Forelimb muscle (tissue), 1 donor: ENCODE results near the gene APPL1. TPM values are rescaled to one million over a fixed set of nuclear protein-coding genes. Genes with fewer than 3 reads are reported as not detected.
"Not testable (repeated sequence)": the region's sequence is repeated elsewhere in the genome, so short reads cannot be mapped to it uniquely, and the experiment has no call there.

ENCODE experiments used
- DNase-seq: peaks from one replicate; pipeline ENCODE4 v3.0.0-alpha.2; 2013; ENCODE audit warnings: low read depth
- polyA plus RNA-seq: library from polyadenylated mRNA; unstranded; fragments of 120-200 nt; gene quantifications from one replicate; pipeline ENCODE4 v1.2.1, GENCODE V29; 2013; ENCODE audit not compliant: insufficient read length

The APPL1 gene
- polyA plus RNA-seq, 1 donor = 36.2 TPM

DNA sequence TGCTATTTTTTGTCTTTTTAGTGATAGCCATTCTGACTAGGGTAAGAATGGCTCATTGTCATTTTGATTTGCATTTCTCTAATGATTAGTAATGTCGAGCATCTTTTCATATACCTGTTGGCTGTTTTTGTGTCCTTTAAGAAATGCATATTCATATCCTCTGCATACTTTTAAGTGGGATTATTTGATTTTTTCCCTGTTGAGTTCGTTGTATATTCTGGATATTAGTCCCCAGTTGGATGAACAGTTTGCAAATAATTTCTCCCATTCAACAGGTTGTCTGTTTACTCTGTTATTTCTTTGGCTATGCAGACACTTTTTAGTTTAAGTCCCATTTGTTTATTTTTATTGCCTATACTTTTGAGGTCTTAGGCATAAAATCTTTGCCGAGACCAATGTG lies 34.4 kb downstream of the APPL1 start:
- no peak for DNase-seq

DNA sequence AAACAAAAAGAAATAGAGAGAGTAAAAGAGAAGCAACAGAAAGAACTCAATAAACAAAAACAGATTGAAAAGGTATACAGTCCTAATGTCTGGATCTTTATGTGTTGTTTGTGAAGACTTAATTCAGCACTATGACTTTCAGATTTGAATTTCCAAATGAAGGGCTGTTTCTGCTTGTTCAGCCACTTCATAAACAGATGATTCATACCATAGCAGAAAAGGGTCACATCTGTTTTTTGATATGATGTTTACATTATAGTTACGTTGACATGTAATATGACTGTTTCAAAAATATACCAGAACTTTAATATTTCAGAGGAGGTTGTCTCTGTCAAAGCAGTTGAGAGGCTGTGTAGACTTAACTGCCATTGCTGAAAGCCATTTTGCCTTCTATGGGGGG lies 40.9 kb downstream of the APPL1 start:
- no peak for DNase-seq

DNA sequence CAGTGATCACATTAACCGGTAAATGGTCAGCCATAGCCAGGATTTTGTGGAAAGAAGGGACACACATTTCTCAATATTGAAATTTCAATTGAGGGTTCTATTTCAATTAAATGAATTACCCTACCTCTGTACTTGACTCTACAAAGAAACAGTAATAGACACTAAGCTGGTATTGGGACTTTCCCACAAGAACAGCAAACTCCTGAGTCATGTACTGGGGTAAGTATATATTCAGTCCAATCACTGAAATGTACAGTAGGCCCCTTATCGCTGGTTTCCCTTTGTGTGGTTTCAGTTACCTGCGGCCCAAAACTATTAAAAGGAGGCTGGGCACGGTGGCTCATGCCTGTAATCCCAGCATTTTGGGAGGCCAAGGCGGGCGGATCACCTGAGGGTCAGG lies 47.3 kb downstream of the APPL1 start:
- no peak for DNase-seq

DNA sequence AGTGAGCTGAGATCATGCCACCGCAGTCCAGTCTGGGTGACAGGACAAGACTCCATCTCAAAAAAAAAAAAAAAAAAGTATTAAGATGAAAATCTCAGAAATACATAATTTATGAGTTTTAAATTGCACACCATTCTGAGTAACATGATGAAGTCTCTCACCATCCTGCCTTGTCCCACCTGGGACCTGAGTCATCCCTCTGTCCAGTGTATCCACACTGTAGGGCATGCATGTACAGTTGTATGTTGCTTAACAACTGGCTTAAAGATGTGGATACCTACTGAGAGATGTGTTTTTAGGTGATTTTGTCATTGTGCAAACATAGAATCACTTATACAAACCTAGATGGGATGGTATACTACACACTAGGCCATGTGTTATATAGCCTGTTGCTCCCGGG lies 47.9 kb downstream of the APPL1 start:
- no peak for DNase-seq

DNA sequence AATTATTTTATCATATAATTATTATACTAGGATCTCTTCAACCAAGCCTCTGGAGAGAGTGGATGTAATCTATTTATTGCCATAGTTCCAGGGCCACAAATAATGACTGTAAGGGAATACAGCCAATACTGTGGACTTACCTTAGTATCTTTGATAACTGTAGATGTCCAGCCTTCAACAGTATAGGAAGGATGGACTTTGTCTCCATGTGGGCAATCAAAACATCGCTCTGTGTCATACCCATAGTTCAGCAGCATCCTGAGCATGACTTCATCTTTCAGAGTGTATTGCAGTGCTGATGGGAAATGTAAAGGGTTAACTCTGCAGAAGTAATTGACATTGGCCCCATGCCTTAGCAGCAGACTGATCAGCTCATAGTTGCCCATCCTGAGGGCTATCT lies 50.7 kb downstream of the APPL1 start:
- no peak for DNase-seq

DNA sequence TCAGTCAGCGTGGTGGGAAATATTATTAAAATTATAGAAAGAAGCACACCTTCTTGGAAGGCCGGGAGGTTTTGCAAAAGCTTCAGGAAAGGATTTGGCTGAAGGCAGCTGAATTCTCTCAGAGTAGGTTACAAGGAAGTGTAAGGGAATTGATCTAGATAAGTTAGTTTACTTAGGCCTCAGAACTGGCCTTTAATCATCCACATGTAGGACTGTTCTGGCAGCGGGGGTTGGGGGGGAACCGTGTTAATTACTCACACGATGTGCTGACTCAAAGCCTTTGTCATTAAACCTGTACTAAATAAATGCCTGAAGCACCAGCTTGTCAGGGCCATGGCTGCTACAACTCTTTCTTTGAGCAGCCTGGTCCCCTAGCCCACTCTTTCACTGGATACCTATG lies 52.2 kb downstream of the APPL1 start:
- no peak for DNase-seq

DNA sequence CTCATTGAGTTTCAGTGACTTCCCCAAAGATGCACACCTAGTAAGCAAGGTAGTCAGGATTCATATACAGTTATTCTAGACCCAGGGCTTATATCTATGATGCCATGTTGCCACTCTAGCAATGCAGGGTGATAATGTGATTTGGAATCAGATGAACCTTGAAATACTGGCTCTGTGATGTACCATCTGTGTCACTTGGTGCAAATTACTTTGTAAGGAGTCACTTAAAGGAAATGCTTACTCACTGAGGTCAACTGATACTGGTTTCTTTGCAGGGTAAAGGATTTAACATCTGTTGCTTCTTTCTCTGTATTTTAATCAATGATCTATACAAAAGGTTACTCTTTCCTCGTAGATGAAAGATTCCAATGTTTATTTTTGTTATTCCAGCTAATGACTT lies 54.2 kb downstream of the APPL1 start:
- DNase-seq = no peak

DNA sequence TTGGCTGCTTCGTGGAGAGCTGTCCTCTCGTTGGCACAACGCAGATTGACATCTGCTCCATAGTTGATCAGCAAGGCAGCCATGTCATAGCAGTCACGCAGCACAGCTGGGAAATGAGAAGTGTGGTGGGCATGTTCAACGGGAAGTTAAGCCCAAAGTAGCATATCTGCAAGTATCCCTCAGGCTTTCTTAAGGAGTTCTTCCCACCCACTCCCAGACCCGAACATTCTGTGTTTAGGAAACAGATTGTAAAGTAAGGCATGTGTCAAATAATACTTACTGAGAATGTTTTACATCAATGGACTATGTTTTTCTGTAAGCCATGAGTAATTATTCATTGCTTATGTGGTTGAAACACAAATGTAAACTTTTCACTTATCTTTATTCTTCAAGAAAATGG lies 55.8 kb downstream of the APPL1 start:
- DNase-seq = no peak

DNA sequence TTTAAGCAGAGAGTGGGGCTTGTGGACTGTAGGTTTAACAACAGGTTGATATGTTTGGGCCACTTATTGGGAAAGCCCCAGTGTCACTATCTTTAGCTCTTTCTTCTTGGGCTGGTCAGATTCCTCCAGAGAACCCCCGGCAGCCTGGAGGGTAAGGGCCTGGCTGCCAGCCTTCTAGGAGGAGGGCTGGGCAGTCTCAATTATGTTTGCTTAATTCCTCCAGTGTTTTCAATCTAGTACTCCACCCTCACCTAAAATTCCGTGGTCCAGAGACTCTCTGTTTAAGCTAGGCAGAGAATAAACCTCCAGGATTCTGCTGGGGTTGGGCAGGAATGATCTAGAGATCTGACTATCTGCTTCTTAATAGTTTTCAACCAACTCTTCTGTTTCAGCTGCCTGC lies 59.7 kb downstream of the APPL1 start:
- no peak for DNase-seq

DNA sequence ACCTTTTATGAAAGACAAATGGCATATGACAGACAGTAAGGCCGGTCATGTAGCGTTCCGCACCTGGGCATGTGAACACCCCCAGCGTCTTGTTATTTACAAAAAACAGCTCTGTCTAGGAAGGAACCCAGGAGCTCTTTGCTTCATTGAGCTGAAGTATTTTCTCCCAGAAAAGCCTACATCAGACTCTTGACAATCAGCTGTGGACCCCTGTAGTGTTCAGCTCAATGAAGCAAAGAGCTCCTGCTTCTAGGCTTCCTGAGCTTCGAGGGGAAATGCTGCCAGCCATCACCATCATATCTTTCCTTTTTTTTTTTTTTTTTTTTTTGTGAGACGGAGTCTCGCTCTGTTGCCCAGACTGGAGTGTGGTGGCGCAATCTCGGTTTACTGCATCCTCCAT lies 60.9 kb downstream of the APPL1 start:
- DNase-seq = no peak

DNA sequence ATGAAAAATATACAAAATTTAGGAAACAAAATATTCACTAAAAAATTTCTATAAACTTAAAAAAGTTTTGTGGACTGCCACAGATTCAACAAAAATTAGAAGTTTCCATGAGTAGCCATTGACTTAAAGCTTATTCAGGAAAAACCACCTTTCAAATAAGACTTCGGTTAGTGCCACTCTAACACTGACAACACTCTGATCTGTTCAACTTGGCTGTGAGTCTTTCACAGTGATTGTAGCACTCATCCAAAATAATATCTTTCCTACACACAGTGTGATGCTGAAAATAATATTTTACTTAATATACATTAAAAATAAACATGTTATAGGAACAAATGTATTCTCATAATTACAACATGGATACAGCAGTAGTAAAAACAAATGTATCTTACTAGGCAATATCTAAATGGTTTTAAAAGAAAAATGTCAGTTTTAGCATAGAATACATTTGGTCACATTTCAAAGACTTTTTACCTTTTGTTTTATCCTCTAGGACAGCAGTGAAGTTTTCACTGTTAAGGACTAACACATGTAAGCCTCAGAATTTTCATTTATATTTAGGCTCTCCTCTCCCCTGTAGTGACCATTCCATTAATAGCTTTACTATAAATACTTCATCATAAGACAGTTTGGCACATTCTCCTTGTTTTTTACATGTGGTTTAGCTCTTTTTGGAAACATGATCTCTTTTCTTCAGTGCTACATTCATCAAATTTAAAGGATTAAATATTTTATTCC lies 64.8 kb downstream of the APPL1 start, which contains the start of gene ASB14:
TSS of gene ASB14 (minus strand) at position 527 of the 738 bp plus-strand sequence. CDS start 652 bp downstream, outside the sequence.
- no peak for DNase-seq

DNA sequence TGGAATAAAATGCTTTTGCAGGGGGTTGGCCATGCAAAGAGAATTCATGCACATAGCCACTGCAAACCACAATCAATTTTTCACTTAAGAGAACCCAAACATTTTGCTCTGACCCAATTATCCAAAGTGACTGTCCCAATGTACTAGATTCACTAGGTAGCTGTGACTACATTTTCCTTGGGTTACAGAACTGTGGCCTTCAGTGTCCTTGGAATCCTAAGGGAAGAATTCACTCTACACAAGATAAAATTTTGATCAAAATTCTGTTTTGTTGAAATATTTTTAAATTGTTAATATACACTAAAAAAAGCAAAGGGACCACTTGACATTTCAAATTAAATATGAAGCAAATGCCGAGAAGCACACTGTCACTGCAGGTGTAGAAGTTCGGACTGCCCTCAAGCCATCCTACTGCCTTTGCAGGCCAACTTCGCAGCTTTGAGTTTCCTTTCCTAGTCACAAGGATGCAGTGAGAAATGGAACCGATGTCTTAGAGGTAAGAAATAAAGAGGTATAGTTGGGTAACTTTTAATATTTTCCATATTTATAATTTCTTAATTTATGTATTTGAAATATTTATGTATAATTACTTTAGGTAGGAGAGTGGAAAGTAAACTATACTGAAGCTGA lies 65.5 kb downstream of the APPL1 start:
- DNase-seq = no peak

DNA sequence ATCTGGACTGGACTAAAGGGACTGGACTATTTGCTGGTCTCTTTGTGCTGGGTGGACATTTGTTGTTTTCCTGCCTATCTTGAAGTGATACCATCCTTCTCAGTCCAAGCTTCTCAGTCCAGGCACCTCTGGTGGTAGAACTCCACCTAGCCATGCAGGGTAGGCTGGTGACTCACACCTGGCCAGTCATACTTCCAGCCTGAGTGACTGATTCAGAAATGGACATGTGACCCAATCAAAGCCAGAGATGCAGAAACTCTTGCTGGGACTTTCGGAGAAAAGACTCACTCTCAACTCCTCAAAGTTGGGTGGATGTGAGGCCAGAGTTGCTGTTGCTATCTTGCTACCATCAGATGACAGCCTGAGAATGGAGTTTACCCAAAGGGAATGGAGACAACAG lies 70.5 kb downstream of the APPL1 start:
- no peak for DNase-seq

DNA sequence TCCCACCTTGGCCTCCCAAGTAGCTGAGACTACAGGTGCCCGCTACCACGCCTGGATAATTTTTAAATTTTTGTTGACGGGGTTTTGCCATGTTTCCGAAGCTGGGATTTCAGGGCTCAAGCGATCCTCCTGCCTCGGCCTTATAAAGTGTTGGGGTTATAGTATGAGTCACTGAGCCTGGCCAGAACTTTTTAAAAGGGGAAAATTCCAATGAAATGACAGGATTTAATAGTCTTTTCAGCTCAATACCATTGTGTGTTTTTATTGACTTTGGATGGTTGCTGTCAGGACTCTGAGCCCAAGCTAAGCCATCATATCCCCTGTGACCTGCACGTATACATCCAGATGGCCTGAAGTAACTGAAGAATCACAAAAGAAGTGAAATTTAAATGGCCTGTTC lies 76.0 kb downstream of the APPL1 start:
- DNase-seq = not testable (repeated sequence)

DNA sequence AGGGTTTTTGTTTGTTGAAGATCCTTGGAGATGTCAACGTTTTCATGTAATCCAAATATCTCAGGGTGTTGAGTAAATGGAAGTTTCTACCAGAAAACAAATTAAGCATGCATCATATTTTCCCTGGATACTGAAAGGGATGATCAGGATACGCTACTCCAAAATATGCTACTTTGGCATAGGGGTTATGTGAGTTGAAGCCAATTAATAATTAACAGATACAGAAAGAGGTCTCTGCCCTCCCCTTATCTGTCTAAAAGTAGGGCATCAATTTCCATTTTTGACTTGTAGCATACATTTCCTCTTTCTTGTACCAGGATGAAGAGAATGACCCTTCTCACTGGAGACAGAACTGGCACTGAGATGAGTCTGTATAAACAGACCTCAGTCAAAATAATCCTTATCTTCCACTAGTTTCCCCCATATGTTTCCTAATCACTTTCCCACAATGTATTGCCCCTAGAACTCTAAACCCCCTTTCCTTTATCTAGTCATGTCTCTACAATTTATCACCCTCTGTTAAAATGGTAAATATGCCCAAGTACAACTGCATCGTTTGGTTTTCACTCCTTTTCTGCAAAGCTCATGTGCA lies 82.3 kb downstream of the APPL1 start:
- no peak for DNase-seq

DNA sequence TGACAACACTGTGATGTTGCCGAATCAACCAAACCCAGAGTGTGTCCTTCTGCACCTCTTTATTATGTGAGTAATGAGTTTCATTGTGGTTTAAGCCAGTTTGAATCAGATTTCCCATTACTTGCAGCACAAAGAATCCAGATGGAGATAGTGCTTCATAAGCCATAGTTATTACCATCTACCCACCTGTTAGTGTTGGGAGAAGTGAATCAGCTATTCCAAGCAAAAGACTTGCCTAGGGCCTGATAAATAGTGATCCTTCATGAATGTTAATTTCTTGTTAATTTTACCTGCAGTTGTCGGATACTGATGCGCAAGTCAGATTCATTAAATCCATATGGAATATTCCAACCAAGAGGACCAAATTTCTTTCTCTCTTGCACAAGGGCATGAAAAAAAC lies 86.7 kb downstream of the APPL1 start:
- no peak for DNase-seq

Other genes with a start within 250 kb of the APPL1 start
- gene SPATA12, start 167.1 kb upstream of the APPL1 start, polyA plus RNA-seq = 0.05 TPM
- 22.1 TPM for gene IL17RD, start 62.4 kb upstream of the APPL1 start, polyA plus RNA-seq
- 1.6 TPM for gene HESX1, start 27.8 kb upstream of the APPL1 start, polyA plus RNA-seq
- 0.89 TPM for gene ASB14, start 65.0 kb downstream of the APPL1 start, polyA plus RNA-seq